Aorta (tissue), 5 donors: ENCODE results near the gene CAV1. TPM values are rescaled to one million over a fixed set of nuclear protein-coding genes. Genes with fewer than 3 reads are reported as not detected.

ENCODE experiments used
- ATAC-seq: fragments of 200-7000 bp; cut with Tn5 transposase; one replicate; pipeline ENCODE4 v1.9.1; 2022; ENCODE audit warnings: moderate library complexity; ENCODE audit not compliant: low FRiP score
- DNase-seq, 2 donors: peaks; one replicate each; pipeline ENCODE4 v3.0.0-alpha.2; 2020
- H3K27ac ChIP-seq, 2 donors: one replicate each; pipeline ENCODE4 v1.5.1; 2013; ENCODE audit warnings: low read length in 2 of 2, mild to moderate bottlenecking in 2 of 2, moderate library complexity in 2 of 2, control low read depth in 1 of 2, inconsistent platforms in 1 of 2, low read depth in 1 of 2
- H3K27me3 ChIP-seq, 2 donors: one replicate each; pipeline ENCODE4 v1.6.1; 2013; ENCODE audit warnings: control low read depth in 1 of 2, low read length in 1 of 2, mild to moderate bottlenecking in 1 of 2, moderate library complexity in 1 of 2; ENCODE audit not compliant: insufficient read depth in 2 of 2, control insufficient read depth in 1 of 2
- H3K36me3 ChIP-seq, 2 donors: one replicate each; pipeline ENCODE4 v1.6.1; 2013; ENCODE audit warnings: control low read depth in 1 of 2, low read length in 1 of 2, mild to moderate bottlenecking in 1 of 2; ENCODE audit not compliant: insufficient read depth in 2 of 2, control insufficient read depth in 1 of 2
- H3K4me1 ChIP-seq, 2 donors: one replicate each; pipeline ENCODE4 v1.6.1; 2013; ENCODE audit warnings: low read length in 2 of 2, control low read depth in 1 of 2, mild to moderate bottlenecking in 1 of 2, moderate library complexity in 1 of 2; ENCODE audit not compliant: insufficient read depth in 2 of 2, control insufficient read depth in 1 of 2
- H3K4me3 ChIP-seq, 2 donors: one replicate each; pipeline ENCODE4 v1.5.1; 2013; ENCODE audit warnings: low read length in 2 of 2, control low read depth in 1 of 2, mild to moderate bottlenecking in 1 of 2
- H3K9me3 ChIP-seq: one replicate; pipeline ENCODE4 v1.6.1; 2013; ENCODE audit warnings: mild to moderate bottlenecking, low read length; ENCODE audit not compliant: control insufficient read depth
- WGBS, 2 donors: extraction: QIAGEN DNeasy Blood & Tissue Kit; methylation state at CpG; one replicate each; pipeline ENCODE4 v1.1.7; 2013; 5-methylcytosine and 5-hydroxymethylcytosine counted together
- intact Hi-C, 2 donors: fragments of 100-400 bp; cut with DNase I; formaldehyde crosslinking; loops; one replicate each; pipeline versions ENCODE4 v1.14.2 to v1.15.0; 2022
- polyA plus RNA-seq, 2 donors: library from polyadenylated mRNA; stranded (reverse); fragments of 200-250 nt; gene quantifications; one replicate each; pipeline ENCODE4 v1.2.3, GENCODE V29; 2013
- total RNA-seq, 2 donors: library from RNA; stranded (reverse); fragmentation: NEBNext Ultra II Directional; extraction: Animal tissue kit (Norgen Biotek cat#: 25700); gene quantifications; one replicate each; pipeline ENCODE4 v1.2.1, GENCODE V29; 2021
- donor health status: healthy with polysubstance abuse.
- donor health status: Bipolar disorder and iron deficiency.
- donor health status: DM: no; HTN: no; CAD: no.
- donor health status: DM: no; HTN: no; CAD: no.
- donor health status: DM: yes; HTN: yes; CAD: no.

The CAV1 gene
- total and polyA plus RNA-seq, 4 donors = 133 to 230 (median 229) TPM

- ATAC-seq = no peak
- peaks cover 0 to 2% of the 10 kb centered on the region in 2 donors for H3K36me3 ChIP-seq
- no peaks in the 10 kb centered on the region for H3K27me3 ChIP-seq
- no peaks in the 10 kb centered on the region for H3K9me3 ChIP-seq
- peak overlapping the region; percentile 60 to 80 for H3K4me3 ChIP-seq
- H3K27ac ChIP-seq = peak overlapping the region in 1 of 2 donors; percentile 41
- WGBS, 2 donors = 42 to 52% methylated on average over 5 of the region's 5 CpGs
- intact Hi-C loops = loop anchor here in 1 of 2 donors (2.0 kb wide), 1 partner anchor 25 kb away; no protein-coding TSS in a partner anchor
- peaks cover 2 to 4% of the 10 kb centered on the region in 2 donors for H3K4me1 ChIP-seq
- DNase-seq = no peak
These were observed 23.2 kb upstream of the CAV1 start for GRCh38 chr7:116501425-116502167.

GRCh38 chr7:116502201-116503096 is 22.4 kb upstream of the CAV1 start:
- no peaks in the 10 kb centered on the region for H3K9me3 ChIP-seq
- 66 to 68% methylated on average over 2 of the region's 2 CpGs for WGBS, 2 donors
- no peak overlapping the region for H3K27ac ChIP-seq
- H3K27me3 ChIP-seq = no peaks in the 10 kb centered on the region
- peak overlapping the region; percentile 60 to 80 for H3K4me3 ChIP-seq
- DNase-seq = no peak
- ATAC-seq = no peak
- peaks cover 2 to 4% of the 10 kb centered on the region in 2 donors for H3K4me1 ChIP-seq
- peaks cover 0 to 2% of the 10 kb centered on the region in 2 donors for H3K36me3 ChIP-seq
- intact Hi-C loops = no loop called here

GRCh38 chr7:116503835-116504234 is 21.0 kb upstream of the CAV1 start:
- Histone ChIP-seq H3K27ac (no peak overlapping the region), H3K4me1 (peaks cover 2 to 4% of the 10 kb centered on the region in 2 donors), H3K9me3 (no peaks in the 10 kb centered on the region), H3K36me3 (peaks cover 0 to 2% of the 10 kb centered on the region in 2 donors), H3K27me3 (no peaks in the 10 kb centered on the region), H3K4me3 (no peak overlapping the region)
- intact Hi-C loops = no loop called here
- DNase-seq (no peak), ATAC-seq (no peak)

- Histone ChIP-seq H3K27me3 (no peaks in the 10 kb centered on the region), H3K9me3 (no peaks in the 10 kb centered on the region), H3K4me1 (peaks cover 2 to 10% of the 10 kb centered on the region in 2 donors), H3K4me3 (no peak overlapping the region), H3K27ac (peak overlapping the region in 1 of 2 donors; percentile 20), H3K36me3 (peaks cover 0 to 2% of the 10 kb centered on the region in 2 donors)
- intact Hi-C loops = no loop called here
- no peak for ATAC-seq
- no peak for DNase-seq
- WGBS, 2 donors = 82 to 88% methylated on average over 2 of the region's 2 CpGs
These were observed 19.6 kb upstream of the CAV1 start for GRCh38 chr7:116505278-116505677.

GRCh38 chr7:116505823-116506222 is 19.0 kb upstream of the CAV1 start:
- intact Hi-C loops = no loop called here
- Histone ChIP-seq H3K36me3 (peaks cover 0 to 2% of the 10 kb centered on the region in 2 donors), H3K4me3 (no peak overlapping the region), H3K27me3 (no peaks in the 10 kb centered on the region), H3K27ac (no peak overlapping the region), H3K9me3 (no peaks in the 10 kb centered on the region), H3K4me1 (peaks cover 2 to 10% of the 10 kb centered on the region in 2 donors)
- 50 to 51% methylated on average over 3 of the region's 3 CpGs for WGBS, 2 donors
- no peak for ATAC-seq
- DNase-seq = no peak

GRCh38 chr7:116509982-116510579 is 14.8 kb upstream of the CAV1 start:
- ATAC-seq (no peak), DNase-seq (no peak)
- 53 to 59% methylated on average over 7 of the region's 7 CpGs for WGBS, 2 donors
- peaks cover 2 to 11% of the 10 kb centered on the region in 2 donors for H3K4me1 ChIP-seq
- intact Hi-C loops = no loop called here
- H3K9me3 ChIP-seq = no peaks in the 10 kb centered on the region
- peaks cover 0 to 2% of the 10 kb centered on the region in 2 donors for H3K36me3 ChIP-seq
- no peaks in the 10 kb centered on the region for H3K27me3 ChIP-seq
- H3K4me3 ChIP-seq = no peak overlapping the region
- H3K27ac ChIP-seq = no peak overlapping the region

- Histone ChIP-seq H3K9me3 (no peaks in the 10 kb centered on the region), H3K27ac (no peak overlapping the region), H3K4me1 (peaks cover 2 to 8% of the 10 kb centered on the region in 2 donors), H3K36me3 (peaks cover 0 to 1% of the 10 kb centered on the region in 2 donors), H3K4me3 (no peak overlapping the region), H3K27me3 (no peaks in the 10 kb centered on the region)
- ATAC-seq (no peak), DNase-seq (no peak)
- intact Hi-C loops = no loop called here
These were observed 14.0 kb upstream of the CAV1 start for GRCh38 chr7:116510795-116511194.

- peaks cover 0 to 8% of the 10 kb centered on the region in 2 donors for H3K4me1 ChIP-seq
- DNase-seq (no peak), ATAC-seq (peak; percentile 73)
- no peaks in the 10 kb centered on the region for H3K9me3 ChIP-seq
- peak overlapping the region; percentile 38 to 42 for H3K27ac ChIP-seq
- H3K4me3 ChIP-seq = peak overlapping the region; percentile 37 to 38
- no peaks in the 10 kb centered on the region for H3K27me3 ChIP-seq
- intact Hi-C loops = no loop called here
- 40% methylated on average over 12 of the region's 12 CpGs for WGBS, 2 donors
- no peaks in the 10 kb centered on the region for H3K36me3 ChIP-seq
These were observed 13.0 kb upstream of the CAV1 start for GRCh38 chr7:116511552-116512519.
